Measurements from ENCODE around the gene INPP5A.
A peak's percentile ranks its signal among the peaks of the same experiment; 100 is the strongest.

Gene INPP5A

GRCh38 chr10:132591166-132591971, 53.8 kb downstream of the INPP5A start:
- Histone ChIP-seq H2AK5ac (ENCODE audit: low read depth, low read length) (no peak overlapping the region), H3K4me3 (ENCODE audit: low read length in 2 of 2) (no peak overlapping the region), H4K8ac (ENCODE audit: low read depth, low read length) (no peak overlapping the region), H3K9me3 (replicated peaks in 1 of 2; ENCODE audit: control insufficient read depth in 2 of 2, insufficient read depth in 1 of 2, low read depth in 1 of 2, low read length in 2 of 2) (peaks cover 2 to 4% of the 10 kb centered on the region in 2 donors), H2AFZ (ENCODE audit: low read length) (no peak overlapping the region), H3K4me1 (ENCODE audit: control insufficient read depth in 2 of 2, insufficient read depth in 1 of 2, low read depth in 1 of 2, low read length in 2 of 2) (peaks cover 6 to 11% of the 10 kb centered on the region in 2 donors), H3K4me2 (ENCODE audit: insufficient read depth, low read length, poor library complexity, severe bottlenecking) (no peak overlapping the region), H2BK15ac (ENCODE audit: low read length) (no peak overlapping the region), H3K9ac (ENCODE audit: low read depth, low read length, poor library complexity) (no peak overlapping the region), H3K18ac (ENCODE audit: low read length) (no peak overlapping the region), H2BK5ac (ENCODE audit: low read length) (no peak overlapping the region), H3K4ac (ENCODE audit: low read length) (no peak overlapping the region), H3K27me3 (ENCODE audit: control insufficient read depth in 3 of 3, insufficient read depth in 3 of 3, low read depth in 1 of 3, low read length in 3 of 3) (no peaks in the 10 kb centered on the region), H2BK12ac (ENCODE audit: low read length) (no peak overlapping the region), H3K79me1 (ENCODE audit: low read depth, low read length) (peaks cover 10% of the 10 kb centered on the region), H3K14ac (ENCODE audit: low read length) (no peak overlapping the region), H2BK120ac (ENCODE audit: low read depth, low read length) (no peak overlapping the region), H3K36me3 (replicated peaks in 1 of 2; ENCODE audit: control insufficient read depth in 2 of 2, insufficient read depth in 2 of 2, low read length in 2 of 2) (no peaks in the 10 kb centered on the region), H3K23ac (ENCODE audit: low read depth, low read length, poor library complexity) (no peak overlapping the region), H3K27ac (replicated peaks; ENCODE audit: low read length) (no peak overlapping the region), H4K91ac (ENCODE audit: low read depth, low read length, poor library complexity) (no peak overlapping the region)
- no peak for DNase-seq (ENCODE audit: low spot score)
- no CpG with 5 or more reads among the region's 22 CpGs for WGBS, 2 donors (ENCODE audit: extremely low coverage in 2 of 2, insufficient read length in 2 of 2, insufficient replicate concordance in 1 of 2)

- H4K91ac ChIP-seq (ENCODE audit: low read depth, low read length, poor library complexity): no peak overlapping the region
- H3K4ac ChIP-seq (ENCODE audit: low read length): no peak overlapping the region
- DNase-seq (ENCODE audit: low spot score): no peak
- H2AK5ac ChIP-seq (ENCODE audit: low read depth, low read length): no peak overlapping the region
- no CpG with 5 or more reads among the region's 14 CpGs for WGBS, 2 donors (ENCODE audit: extremely low coverage in 2 of 2, insufficient read length in 2 of 2, insufficient replicate concordance in 1 of 2)
- H3K4me1 ChIP-seq (ENCODE audit: control insufficient read depth in 2 of 2, insufficient read depth in 1 of 2, low read depth in 1 of 2, low read length in 2 of 2): peaks cover 6 to 15% of the 10 kb centered on the region in 2 donors
- H3K14ac ChIP-seq (ENCODE audit: low read length): no peak overlapping the region
- no peak overlapping the region for H2BK12ac ChIP-seq (ENCODE audit: low read length)
- no peaks in the 10 kb centered on the region for H3K27me3 ChIP-seq (ENCODE audit: control insufficient read depth in 3 of 3, insufficient read depth in 3 of 3, low read depth in 1 of 3, low read length in 3 of 3)
- no peaks in the 10 kb centered on the region for H3K36me3 ChIP-seq (replicated peaks in 1 of 2; ENCODE audit: control insufficient read depth in 2 of 2, insufficient read depth in 2 of 2, low read length in 2 of 2)
- H2AFZ ChIP-seq (ENCODE audit: low read length): no peak overlapping the region
- H2BK15ac ChIP-seq (ENCODE audit: low read length): no peak overlapping the region
- H2BK5ac ChIP-seq (ENCODE audit: low read length): no peak overlapping the region
- peak overlapping the region in 1 of 2 donors; percentile 30 for H3K4me3 ChIP-seq (ENCODE audit: low read length in 2 of 2)
- no peak overlapping the region for H3K27ac ChIP-seq (replicated peaks; ENCODE audit: low read length)
- H3K9ac ChIP-seq (ENCODE audit: low read depth, low read length, poor library complexity): no peak overlapping the region
- peaks cover 2 to 9% of the 10 kb centered on the region in 2 donors for H3K9me3 ChIP-seq (replicated peaks in 1 of 2; ENCODE audit: control insufficient read depth in 2 of 2, insufficient read depth in 1 of 2, low read depth in 1 of 2, low read length in 2 of 2)
- H3K18ac ChIP-seq (ENCODE audit: low read length): no peak overlapping the region
- H3K4me2 ChIP-seq (ENCODE audit: insufficient read depth, low read length, poor library complexity, severe bottlenecking): no peak overlapping the region
- H3K79me1 ChIP-seq (ENCODE audit: low read depth, low read length): peaks cover 15% of the 10 kb centered on the region
- H3K23ac ChIP-seq (ENCODE audit: low read depth, low read length, poor library complexity): no peak overlapping the region
- H4K8ac ChIP-seq (ENCODE audit: low read depth, low read length): no peak overlapping the region
- H2BK120ac ChIP-seq (ENCODE audit: low read depth, low read length): no peak overlapping the region
Measured at GRCh38 chr10:132592790-132593383, 55.3 kb downstream of the INPP5A start.

- Histone ChIP-seq H3K9ac (ENCODE audit: low read depth, low read length, poor library complexity) (no peak overlapping the region), H3K36me3 (replicated peaks in 1 of 2; ENCODE audit: control insufficient read depth in 2 of 2, insufficient read depth in 2 of 2, low read length in 2 of 2) (no peaks in the 10 kb centered on the region), H4K91ac (ENCODE audit: low read depth, low read length, poor library complexity) (no peak overlapping the region), H3K27ac (replicated peaks; ENCODE audit: low read length) (no peak overlapping the region), H3K79me1 (ENCODE audit: low read depth, low read length) (peaks cover 15% of the 10 kb centered on the region), H2AK5ac (ENCODE audit: low read depth, low read length) (no peak overlapping the region), H2BK15ac (ENCODE audit: low read length) (no peak overlapping the region), H2AFZ (ENCODE audit: low read length) (no peak overlapping the region), H3K4me2 (ENCODE audit: insufficient read depth, low read length, poor library complexity, severe bottlenecking) (no peak overlapping the region), H3K4ac (ENCODE audit: low read length) (no peak overlapping the region), H2BK12ac (ENCODE audit: low read length) (no peak overlapping the region), H4K8ac (ENCODE audit: low read depth, low read length) (no peak overlapping the region), H3K4me3 (ENCODE audit: low read length in 2 of 2) (no peak overlapping the region), H3K9me3 (replicated peaks in 1 of 2; ENCODE audit: control insufficient read depth in 2 of 2, insufficient read depth in 1 of 2, low read depth in 1 of 2, low read length in 2 of 2) (peaks cover 5 to 9% of the 10 kb centered on the region in 2 donors), H3K14ac (ENCODE audit: low read length) (no peak overlapping the region), H2BK120ac (ENCODE audit: low read depth, low read length) (no peak overlapping the region), H2BK5ac (ENCODE audit: low read length) (no peak overlapping the region), H3K23ac (ENCODE audit: low read depth, low read length, poor library complexity) (no peak overlapping the region), H3K27me3 (ENCODE audit: control insufficient read depth in 3 of 3, insufficient read depth in 3 of 3, low read depth in 1 of 3, low read length in 3 of 3) (no peaks in the 10 kb centered on the region), H3K4me1 (ENCODE audit: control insufficient read depth in 2 of 2, insufficient read depth in 1 of 2, low read depth in 1 of 2, low read length in 2 of 2) (peaks cover 6 to 15% of the 10 kb centered on the region in 2 donors), H3K18ac (ENCODE audit: low read length) (no peak overlapping the region)
- DNase-seq (ENCODE audit: low spot score): no peak
- no CpG with 5 or more reads among the region's 3 CpGs for WGBS, 2 donors (ENCODE audit: extremely low coverage in 2 of 2, insufficient read length in 2 of 2, insufficient replicate concordance in 1 of 2)
Measured at GRCh38 chr10:132593389-132593788, 55.8 kb downstream of the INPP5A start.

Measured in neuronal stem cell (in vitro differentiated cells).